Measurements from ENCODE around the gene GRIFIN. TPM values are rescaled to one million over a fixed set of nuclear protein-coding genes. Genes with fewer than 3 reads are reported as not detected.

GRIFIN gene, protein sequence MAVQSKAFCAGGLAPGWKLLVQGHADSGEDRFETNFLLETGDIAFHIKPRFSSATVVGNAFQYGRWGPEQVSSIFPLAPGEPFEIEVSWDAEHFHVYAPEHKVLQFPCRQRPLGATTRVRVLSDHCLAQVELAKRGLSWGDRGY
- total RNA-seq (not detected in 2 replicates), polyA plus RNA-seq (not detected in 2 replicates), polyA minus RNA-seq (not detected in 2 replicates)
- total RNA-seq (2013) = not detected

GRCh38 chr7:2476298-2476697 lies at the start of gene GRIFIN:
GRIFIN (minus strand) TSS chr7:2476398; CDS start chr7:2476383, 15 bp downstream.
- peak within 1 kb of the TSS; percentile 65 for H2AFZ ChIP-seq (ENCODE audit: insufficient read depth, low read depth, low read length, poor library complexity, severe bottlenecking)
- Mint-ChIP-seq H3K9me3 (ENCODE audit: insufficient read depth) (no peaks in the 10 kb centered on the region), H3K27me3 (no peaks in the 10 kb centered on the region), H3K4me1 (peaks cover 12% of the 10 kb centered on the region), H3K4me3 (peak within 1 kb of the TSS; percentile 41), H3K27ac (no peak within 1 kb of the TSS)
- peak within 1 kb of the TSS; percentile 79 for H3K4me2 ChIP-seq (replicated peaks; ENCODE audit: low read depth, low read length, poor library complexity, severe bottlenecking)
- no peaks in the 10 kb centered on the region for H3K79me2 ChIP-seq (ENCODE audit: control insufficient read depth, insufficient read depth, low read length)
- peaks cover 14 to 17% of the 10 kb centered on the region in 2 donors for H3K4me1 ChIP-seq (ENCODE audit: control insufficient read depth in 2 of 2, insufficient read depth in 2 of 2, low read length in 2 of 2)
- ChIA-PET CTCF (interaction anchor here (1.0 kb wide), 1 partner anchor 45 kb away, joined by 3 read pairs; no protein-coding TSS in a partner anchor), POLR2A (interaction anchor here (0.6 kb wide), 1 partner anchor 60 kb away, joined by 3 read pairs; no protein-coding TSS in a partner anchor)
- 79% methylated on average over 5 of the region's 16 CpGs for WGBS (ENCODE audit: insufficient coverage)
- no peak within 1 kb of the TSS for H3K27ac ChIP-seq (ENCODE audit: low read length in 2 of 2)
- no peaks in the 10 kb centered on the region for H4K20me1 ChIP-seq (ENCODE audit: control insufficient read depth, insufficient read depth, low read length, poor library complexity, severe bottlenecking)
- no peak for TF ChIP-seq CTCF (IDR thresholded peaks at IDR 0.05)
- TF ChIP-seq EZH2 (IDR thresholded peaks at IDR 0.05; ENCODE audit: borderline replicate concordance, insufficient read depth, low read depth, low read length, poor library complexity, severe bottlenecking) = no peak
- peaks cover 0 to 9% (median 2%) of the 10 kb centered on the region in 4 experiments for H3K27me3 ChIP-seq (replicated peaks in 1 of 4; ENCODE audit: control extremely low read depth in 1 of 4, control insufficient read depth in 3 of 4, insufficient read depth in 4 of 4, low read length in 3 of 4)
- ATAC-seq (ENCODE audit: low read depth) (no peak), DNase-seq (no peak)
- no peaks in the 10 kb centered on the region for H3K9me3 ChIP-seq (ENCODE audit: control extremely low read depth in 1 of 3, control insufficient read depth in 2 of 3, insufficient read depth in 1 of 3, low read length in 2 of 3)
- no peaks in the 10 kb centered on the region for H3K36me3 ChIP-seq (replicated peaks in 1 of 2; ENCODE audit: control extremely low read depth in 1 of 2, control insufficient read depth in 1 of 2, extremely low read depth in 1 of 2, insufficient read depth in 2 of 2, low read length in 1 of 2)
- H3K4me3 ChIP-seq (ENCODE audit: control extremely low read depth in 1 of 5, extremely low read depth in 1 of 5, insufficient read depth in 1 of 5, low read depth in 2 of 5, low read length in 4 of 5) = no peak within 1 kb of the TSS
- intact Hi-C loops (cut with micrococcal nuclease) = loop anchor here (2.0 to 5.0 kb wide), 3 partner anchors 35 to 81 kb away; partner anchors contain the start of genes BRAT1, IQCE and LFNG
- peak within 1 kb of the TSS; percentile 4 for H3K9ac ChIP-seq (ENCODE audit: low read length)
